ENCODE measurements around the gene USP54.
"Not testable (repeated sequence)": the region's sequence is repeated elsewhere in the genome, so short reads cannot be mapped to it uniquely, and the experiment has no call there.

DNA sequence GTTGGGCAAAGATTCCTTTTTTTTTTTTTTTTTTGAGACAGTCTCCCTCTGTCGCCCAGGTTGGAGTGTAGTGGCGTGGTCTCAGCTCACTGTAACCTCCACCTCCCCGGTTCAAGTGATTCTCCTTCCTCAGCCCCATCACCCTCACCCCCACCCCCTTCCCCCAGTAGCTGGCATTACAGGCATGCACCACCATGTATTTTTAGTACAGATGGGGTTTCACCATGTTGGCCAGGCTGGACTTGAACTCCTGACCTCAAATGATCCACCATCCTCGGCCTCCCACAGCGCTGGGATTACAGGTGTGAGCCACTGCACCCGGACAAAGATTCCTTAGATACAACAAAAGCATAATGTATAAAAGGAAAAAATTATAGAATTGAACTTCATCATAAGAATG, 12.2 kb downstream of the USP54 start:
- TF ChIP-seq, protein P1, sequence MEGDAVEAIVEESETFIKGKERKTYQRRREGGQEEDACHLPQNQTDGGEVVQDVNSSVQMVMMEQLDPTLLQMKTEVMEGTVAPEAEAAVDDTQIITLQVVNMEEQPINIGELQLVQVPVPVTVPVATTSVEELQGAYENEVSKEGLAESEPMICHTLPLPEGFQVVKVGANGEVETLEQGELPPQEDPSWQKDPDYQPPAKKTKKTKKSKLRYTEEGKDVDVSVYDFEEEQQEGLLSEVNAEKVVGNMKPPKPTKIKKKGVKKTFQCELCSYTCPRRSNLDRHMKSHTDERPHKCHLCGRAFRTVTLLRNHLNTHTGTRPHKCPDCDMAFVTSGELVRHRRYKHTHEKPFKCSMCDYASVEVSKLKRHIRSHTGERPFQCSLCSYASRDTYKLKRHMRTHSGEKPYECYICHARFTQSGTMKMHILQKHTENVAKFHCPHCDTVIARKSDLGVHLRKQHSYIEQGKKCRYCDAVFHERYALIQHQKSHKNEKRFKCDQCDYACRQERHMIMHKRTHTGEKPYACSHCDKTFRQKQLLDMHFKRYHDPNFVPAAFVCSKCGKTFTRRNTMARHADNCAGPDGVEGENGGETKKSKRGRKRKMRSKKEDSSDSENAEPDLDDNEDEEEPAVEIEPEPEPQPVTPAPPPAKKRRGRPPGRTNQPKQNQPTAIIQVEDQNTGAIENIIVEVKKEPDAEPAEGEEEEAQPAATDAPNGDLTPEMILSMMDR (conservative IDR thresholded peaks at IDR 0.05; ENCODE audit: low read length): not testable (repeated sequence)
- TF ChIP-seq EZH2phosphoT487 (IDR thresholded peaks at IDR 0.05; ENCODE audit: borderline replicate concordance, low read depth, low read length): not testable (repeated sequence)
